GF-D8 (cell line): ENCODE measurements around the gene SNUPN.
"Not testable (repeated sequence)": the region's sequence is repeated elsewhere in the genome, so short reads cannot be mapped to it uniquely, and the experiment has no call there.

Source experiments
- DNase-seq: peaks from one replicate; lab custom pipeline; 2025; lab: John Stamatoyannopoulos, UW

The SNUPN gene

DNA sequence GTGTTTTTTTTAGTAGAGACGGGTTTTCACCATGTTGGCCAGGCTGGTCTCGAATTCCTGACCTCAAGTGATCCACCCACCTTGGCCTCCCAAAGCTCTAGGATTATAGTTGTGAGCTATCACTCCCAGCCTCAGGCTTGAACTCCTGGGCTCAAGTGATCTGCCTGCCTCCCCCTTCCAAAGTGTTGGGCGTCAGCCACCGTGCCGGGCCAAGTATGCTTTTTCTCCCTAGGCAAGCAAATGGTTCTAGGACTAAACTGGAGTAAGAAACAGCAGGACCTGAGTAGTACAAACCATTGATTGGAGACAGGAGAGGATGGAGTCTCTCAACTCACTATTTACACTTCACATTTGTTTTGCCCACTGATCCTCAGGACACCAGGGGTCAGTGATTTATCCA, 41.8 kb downstream of the SNUPN start:
- DNase-seq, result no peak

DNA sequence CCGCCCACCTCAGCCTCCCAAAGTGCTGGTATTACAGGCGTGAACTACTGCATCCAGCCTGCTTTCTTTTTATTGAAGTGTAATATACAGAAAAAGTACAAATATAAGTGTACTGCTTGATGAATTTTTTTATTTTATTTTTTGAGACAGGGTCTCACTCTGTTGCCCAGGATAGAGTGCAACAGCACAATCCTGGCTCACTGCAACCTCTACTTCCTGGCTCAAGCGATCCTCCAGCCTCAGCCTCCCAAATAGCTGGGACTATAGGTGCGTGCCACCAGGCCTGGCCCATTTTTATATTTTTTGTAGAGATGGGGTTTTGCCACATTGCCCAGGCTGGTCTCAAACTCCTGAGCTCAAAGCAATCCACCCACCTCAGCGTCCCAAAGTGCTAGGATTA, 42.6 kb downstream of the SNUPN start:
- not testable (repeated sequence) for DNase-seq

DNA sequence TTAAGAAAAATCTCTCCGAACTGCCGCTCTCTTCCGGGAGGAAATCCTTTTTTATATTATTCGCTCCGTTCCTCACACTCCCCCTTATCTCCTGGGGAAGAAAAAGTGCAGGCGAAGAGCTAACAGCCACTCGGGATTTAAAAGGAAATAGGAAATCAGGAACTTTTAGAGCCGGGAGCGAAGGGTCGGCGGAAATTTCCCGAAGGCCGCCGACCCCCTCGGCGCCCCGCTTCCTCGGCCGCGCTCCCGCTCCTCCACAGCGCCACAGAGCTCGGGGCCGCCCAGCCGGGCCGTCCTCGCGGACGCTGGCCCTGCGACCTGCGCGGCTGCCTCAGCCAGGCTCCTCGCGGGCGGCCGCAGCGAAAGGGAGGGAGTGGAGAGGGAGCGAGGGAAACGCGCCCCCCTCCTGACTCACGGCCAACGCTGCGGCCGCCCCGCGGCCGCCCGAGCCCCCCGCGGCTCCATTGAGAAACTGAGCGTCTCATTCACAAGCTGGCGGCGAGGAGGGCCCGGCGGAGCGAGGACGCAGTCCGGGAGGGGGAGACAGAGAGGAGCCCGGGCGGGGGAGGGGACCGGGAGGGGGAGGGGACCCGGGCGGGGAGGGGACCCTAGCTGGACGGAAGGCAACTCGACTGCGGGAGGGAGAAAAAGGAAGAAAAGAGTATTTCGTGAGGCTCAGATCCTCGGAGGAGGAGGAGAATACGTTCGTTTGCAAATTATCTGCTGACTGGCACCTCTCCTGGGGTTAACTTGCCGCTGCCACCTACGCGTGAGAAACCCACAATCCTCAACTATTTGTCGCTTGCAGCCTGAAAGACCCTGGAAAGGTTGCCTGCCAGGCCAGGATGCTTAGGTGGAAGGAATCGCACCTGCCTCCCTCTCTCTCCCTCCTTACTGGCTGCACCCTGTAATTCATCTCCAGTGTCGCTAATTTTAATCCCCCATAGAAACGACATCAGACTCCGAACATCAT, 46.3 kb downstream of the SNUPN start, which contains the start of gene PTPN9:
TSS of gene PTPN9 (minus strand) at position 368 of the 973 bp plus-strand sequence. CDS start 539 bp downstream, outside the sequence.
- peak; percentile 39 for DNase-seq

DNA sequence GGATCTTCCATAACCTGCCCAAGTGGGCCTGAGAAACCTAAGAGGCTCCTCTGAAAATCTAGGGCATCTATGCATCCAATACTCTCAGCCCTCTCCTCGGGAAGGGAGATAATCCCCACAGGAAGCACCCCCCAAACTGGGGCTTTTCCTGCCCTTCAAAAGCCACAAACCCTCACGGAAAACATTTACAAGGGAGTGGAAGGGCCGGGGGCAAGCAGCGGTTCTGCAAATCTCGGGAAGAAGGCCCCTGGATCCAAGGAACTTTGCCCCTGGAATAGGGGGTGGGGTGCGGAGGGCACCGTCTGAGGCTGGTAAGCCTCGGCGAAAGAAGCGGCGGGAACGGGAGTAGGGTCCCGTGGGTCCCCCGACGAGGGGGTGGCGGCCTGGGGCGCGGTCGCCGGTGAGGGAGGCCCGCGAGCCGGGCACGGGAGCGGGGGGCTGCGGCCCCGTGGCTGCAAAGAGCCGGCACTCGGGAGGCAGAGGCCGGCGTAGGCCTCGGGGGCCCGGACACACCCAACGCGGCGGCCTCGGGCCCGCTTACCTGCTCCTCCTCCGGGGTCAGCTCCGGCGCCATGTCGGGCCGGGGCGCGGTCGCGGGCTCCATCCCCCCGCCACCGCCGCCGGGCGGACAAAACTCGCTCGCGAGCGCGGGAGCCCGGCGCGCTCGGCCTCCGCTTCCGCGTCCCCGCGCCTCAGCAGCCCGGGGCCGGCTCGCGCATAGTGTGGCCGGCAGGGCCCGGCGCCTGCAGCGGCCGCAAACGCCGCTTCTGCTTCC, 47.2 kb downstream of the SNUPN start:
- DNase-seq, result no peak

DNA sequence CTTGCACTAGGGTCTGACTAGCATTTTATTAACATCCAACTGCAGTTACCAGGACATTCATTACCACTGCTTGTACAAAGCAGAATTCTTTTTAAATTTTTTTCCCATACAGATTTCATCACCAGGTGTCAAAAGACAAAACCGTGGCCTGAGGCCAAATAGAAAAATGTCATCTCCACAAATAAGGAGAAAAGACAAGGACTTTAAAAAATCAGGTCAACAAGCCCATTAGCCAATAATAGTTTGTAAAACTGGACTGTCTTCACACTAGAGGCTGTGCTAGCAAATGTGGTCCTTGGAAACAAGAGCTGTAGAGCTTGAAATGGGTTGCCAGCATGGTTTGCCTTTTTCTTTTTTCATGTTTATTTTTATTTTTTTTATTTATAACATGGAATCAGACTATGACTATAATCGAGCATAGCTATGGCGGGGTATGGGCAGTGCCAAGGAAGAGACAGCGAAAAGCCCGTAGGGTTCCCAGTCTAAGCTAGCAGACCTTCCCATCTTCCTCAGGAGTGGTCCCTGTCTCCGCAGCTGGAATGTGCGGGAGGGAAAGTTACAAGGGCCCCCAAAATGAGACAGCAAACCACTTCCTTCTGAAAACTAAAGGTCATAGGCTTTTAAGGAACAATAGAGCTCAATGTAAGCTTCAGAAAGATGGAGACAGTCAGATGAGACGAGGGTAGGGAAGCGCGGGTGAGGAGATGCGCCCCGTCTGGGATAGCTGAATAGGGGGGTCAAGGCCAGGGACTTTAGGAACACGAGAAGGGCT, 47.9 kb downstream of the SNUPN start:
- no peak for DNase-seq

DNA sequence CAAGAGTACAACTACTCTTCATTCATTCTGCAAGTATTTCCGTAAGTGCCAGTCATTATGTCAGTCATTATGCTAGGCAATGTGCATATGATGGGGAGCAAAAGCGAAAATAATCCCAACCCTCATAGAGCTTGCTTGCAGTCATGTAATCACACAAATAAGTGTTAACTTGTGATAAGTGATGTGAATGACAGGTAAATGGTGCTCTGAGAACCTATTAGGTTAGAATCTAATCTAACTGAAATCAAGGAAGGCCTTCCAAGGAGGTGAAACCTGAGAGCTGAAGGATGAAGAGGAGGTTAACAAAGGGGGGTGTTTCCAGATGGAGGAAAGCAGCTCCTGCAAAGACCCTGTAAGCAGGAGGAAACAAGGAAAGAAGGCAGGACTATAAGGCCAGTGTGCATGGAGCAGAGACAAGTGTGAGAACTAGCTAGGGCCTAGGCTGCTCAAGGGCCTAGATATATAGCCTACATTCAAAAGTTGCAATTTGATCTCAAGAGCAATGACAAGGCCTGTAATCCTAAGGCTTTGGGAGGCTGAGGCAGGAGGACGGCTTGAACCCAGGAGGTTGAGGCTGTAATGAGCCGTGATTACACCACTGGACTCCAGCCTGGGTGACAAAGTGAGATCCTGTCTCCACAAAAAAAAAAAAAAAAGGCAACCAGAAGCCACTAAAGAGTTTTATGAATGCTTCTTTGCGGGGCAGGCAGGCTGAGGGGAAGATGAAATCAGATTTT, 51.7 kb downstream of the SNUPN start:
- DNase-seq, result no peak

DNA sequence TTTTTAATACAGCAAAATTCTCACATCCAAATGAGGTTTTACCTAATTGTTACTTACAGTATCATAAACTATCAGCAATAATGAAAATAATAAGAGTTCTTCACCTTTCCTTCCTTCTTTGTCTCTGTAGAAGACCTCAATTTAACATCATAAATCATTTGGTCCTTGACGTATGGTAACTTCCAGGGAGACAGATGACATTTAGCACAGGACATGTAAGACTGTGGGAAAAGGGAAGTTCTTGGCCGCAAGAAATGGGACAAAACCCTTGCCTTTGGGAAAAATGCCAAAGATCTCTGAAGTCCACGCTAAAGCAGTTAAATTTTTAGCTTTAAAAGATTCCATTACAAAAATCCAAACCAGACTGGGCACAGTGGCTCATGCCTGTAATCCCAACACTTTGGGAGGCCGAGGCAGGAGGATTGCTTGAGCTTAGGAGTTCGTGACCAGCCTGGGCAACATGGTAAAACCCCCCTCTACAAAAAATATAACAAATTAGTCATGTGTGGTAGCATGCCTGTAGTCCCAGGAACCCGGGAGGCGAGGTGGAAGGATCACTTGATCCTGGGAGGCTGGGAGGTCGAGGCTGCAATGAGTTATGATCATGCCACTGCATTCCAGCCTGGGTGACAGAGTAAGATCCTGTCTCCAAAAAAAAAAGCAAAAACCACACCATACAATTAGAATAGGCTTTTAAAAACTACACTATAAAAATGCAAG, 55.2 kb downstream of the SNUPN start:
- DNase-seq, result no peak

DNA sequence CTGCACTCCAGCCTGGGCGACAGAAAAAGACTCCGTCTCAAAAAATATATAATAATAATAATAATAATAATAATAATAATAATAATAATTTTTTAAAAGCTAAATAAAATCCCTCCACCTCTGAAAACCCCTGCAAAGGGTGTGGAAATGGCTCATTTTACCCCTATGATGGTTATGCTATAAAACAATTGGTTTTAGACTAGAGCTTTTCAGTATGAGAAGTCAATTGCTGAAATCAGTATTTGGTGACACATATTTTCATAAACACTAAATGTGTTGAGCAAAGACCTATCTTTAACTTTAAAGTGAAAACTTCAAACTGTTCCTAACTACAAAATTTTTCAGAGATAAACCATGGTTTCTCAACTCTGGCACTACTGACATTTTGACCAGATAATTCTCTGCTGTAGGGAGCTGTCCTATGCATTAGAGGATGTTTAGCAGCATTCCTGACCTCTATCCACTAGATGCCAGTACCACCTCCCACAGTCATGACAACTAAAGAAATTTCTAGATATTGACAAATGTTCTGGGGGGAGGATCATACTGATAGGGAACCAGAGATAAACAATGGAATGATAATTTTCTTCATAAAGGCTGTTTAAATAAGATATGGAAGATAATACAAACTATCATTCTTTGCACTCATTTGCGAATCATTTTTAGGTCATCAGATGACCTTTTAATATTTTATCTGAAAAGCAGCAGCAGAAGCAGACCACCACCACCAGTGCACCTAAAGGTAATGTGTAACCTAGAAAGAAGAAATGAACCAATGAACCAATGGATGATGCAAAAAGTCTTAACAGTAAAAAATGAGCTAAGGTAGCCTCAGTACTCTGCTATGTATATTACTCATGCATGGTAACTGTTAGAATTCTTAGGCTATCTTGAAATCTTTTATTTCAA, 60.2 kb downstream of the SNUPN start:
- DNase-seq, result no peak

DNA sequence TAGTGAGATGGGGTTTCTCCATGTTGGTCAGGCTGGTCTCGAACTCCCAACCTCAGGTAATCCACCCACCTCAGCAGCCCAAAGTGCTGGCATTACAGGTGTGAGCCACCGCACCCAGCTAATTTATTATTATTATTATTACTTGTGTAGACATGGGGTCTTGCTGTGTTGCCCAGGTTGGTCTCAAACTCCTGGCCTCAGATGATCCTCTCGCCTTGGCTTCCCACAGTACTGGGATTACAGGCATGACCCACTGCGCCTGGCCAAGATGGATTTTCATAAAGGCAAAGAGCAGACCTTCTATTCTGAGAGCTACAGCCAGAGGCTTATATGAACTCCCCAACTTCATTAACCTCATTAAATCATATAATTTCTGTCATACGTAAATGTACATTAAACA, 63.6 kb downstream of the SNUPN start:
- DNase-seq, result no peak

DNA sequence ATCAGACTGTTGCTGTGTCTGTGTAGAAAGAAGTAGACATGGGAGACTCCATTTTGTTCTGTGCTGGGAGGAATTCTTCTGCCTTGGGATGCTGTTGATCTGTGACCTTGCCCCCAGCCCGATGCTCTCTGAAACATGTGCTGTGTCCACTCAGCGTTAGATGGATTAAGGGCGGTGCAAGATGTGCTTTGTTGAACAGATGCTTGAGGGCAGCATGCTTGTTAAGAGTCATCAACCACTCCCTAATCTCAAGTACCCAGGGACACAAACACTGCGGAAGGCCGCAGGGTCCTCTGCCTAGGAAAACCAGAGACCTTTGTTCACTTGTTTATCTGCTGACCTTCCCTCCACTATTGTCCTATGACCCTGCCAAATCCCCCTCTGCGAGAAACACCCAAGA, 66.2 kb downstream of the SNUPN start:
- DNase-seq, result not testable (repeated sequence)

DNA sequence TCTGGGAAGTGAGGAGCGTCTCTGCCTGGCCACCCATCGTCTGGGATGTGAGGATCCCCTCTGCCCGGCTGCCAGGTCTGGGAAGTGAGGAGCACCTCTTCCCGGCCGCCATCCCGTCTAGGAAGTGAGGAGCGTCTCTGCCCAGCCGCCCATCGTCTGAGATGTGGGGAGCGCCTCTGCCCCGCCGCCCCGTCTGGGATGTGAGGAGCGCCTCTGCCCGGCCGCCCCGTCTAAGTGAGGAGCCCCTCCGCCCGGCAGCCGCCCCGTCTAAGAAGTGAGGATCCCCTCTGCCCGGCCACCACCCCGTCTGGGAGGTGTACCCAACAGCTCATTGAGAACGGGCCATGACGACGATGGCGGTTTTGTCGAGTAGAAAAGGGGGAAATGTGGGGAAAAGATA, 66.6 kb downstream of the SNUPN start:
- DNase-seq, result not testable (repeated sequence)

DNA sequence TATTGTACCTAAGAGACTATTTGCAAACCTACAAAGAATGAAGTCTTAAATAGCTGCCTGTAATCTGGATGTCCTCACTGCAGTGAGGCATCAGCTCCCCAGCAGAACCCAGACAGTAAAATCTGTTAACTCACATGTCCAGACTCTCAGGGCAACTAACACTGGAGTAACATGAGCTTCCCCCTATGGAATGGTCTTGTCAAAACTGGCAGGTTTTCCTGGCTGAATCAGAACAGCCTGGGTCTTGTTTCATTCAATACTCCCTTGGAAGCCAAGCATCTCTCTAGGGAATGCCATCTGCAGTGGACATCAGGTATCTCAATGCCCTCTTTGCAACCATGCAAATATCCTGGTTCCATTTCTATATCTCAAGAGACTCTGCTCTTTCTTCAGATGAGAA, 70.8 kb downstream of the SNUPN start:
- no peak for DNase-seq

DNA sequence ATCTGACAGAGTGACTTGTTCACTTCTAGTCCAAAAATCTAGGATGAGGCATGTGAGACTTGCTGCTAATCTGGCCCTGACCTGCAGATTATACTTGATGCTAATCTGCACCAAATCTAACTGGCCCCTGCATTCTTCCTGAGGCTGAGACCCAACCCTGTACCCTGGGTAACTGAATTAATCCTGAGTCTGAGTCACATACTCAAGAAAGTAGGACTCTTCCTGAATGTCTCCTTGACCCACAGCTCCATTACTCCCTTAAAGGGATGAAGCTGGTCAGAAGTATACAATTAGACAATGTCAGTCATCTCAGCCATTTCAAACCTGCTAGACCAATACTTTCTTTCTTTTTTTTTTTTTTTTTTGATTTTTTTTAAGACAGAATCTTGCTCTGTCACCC, 71.9 kb downstream of the SNUPN start:
- no peak for DNase-seq

DNA sequence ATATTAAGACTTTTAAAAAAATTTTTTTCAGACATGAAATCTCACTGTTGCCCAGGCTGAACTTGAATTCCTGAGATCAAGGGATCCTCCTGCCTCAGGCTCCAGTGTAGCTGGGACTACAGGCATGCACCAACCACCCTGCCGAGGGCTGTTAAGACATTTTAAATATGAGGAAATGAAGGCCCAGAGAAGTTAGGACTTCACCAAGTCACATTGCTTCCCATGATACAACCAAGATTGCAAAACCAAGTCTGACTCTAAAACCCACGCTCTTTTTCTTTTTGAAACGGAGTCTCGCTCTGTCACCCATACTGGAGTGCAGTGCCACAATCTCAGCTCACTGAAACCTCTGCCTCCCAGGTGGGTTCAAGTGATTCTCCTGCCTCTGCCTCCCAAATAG, 74.4 kb downstream of the SNUPN start:
- peak; percentile 20 for DNase-seq
